GM19099 (cell line): ENCODE data around the gene TENM3.

Source experiments
- POLR2A ChIP-seq: IDR thresholded peaks from 3 replicates; pipeline ENCODE4 v1.6.1; 2011; ENCODE audit warnings: low read depth; ENCODE audit not compliant: insufficient read length; ENCODE audit errors: extremely low read depth

TENM3 gene

DNA sequence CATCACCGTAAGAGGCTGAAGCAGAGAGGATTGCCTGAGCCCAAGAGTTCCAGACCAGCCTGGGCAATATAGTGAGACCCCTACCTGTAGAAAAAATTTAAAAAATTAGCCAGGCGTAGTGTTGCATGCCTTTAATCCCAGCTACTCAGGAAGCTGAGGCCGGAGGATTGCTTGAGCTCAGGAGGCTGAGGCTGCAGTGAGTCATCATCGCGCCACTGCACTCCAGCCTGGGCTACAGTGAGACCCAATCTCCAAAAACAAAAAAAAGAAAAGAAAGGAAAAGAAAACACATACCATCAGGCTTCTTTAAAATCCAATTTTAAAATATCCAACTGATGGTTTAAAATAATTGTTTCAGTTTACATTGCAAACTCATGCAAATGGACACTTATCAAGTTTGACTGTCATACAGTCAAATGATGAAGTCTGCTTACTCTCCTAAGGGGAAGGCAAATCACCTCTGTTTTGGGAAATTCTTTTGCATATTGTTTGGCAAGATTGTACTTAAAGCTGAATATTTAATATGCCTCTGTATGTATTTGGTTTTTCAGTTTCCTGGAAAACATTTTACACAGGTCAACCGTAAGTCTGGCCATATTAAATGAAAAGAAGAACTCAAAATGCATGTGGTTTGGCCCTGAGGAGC lies 23.7 kb upstream of the TENM3 start:
- no peak for TF ChIP-seq POLR2A

- TF ChIP-seq POLR2A, result no peak
Measured at GRCh38 chr4:182221987-182222386, 21.2 kb upstream of the TENM3 start.

GRCh38 chr4:182222766-182223165 lies 20.4 kb upstream of the TENM3 start:
- no peak for TF ChIP-seq POLR2A

DNA sequence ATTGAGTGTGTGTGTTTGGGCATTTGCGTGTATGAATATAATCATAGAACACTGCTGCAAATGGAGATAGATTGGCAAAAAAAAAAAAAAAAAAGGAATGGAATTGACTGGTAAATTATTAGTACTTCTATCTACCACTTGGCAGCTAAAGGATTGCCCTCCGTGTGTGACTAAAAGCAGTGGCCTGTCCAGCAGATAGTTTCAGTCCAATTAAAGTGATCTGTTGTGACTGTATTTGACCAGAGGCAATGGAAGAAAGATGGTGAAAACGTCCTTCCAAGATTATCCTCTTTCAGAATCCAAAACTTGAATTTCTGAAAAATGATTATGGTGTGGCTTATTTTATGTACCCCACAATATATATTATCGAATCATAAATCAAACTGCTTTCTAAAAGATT lies 19.5 kb upstream of the TENM3 start:
- TF ChIP-seq POLR2A, result no peak

DNA sequence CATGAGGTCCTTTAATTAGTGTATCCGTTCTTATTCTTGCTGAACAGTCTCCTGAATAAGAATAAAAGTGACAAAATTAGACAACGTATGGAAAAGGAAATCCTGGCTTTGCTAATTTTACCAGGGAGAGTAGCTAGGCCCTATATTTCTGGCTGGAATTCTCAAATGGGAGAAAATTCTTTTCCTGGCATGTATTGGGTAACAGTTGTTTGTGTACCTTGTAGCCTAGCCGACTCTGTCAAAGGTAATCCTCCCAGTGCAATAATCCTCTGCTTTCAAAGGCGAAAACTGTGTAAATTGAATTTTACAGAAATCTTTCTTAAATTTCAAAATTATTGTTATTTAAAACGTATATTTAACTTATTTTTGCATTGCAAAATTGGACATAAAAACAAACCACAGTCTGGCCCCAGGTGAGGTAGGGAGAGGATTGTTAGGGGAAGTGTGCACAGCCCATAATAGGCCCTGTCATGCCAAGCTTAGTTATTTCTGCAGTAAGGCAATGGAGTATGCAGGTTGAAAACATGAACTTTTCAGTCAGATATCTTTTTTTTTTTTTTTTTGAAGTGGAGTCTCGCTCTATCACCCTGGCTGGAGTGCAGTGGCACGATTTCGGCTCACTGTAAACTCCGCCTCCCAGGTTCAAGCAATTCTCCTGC lies 18.9 kb upstream of the TENM3 start:
- no peak for TF ChIP-seq POLR2A

DNA sequence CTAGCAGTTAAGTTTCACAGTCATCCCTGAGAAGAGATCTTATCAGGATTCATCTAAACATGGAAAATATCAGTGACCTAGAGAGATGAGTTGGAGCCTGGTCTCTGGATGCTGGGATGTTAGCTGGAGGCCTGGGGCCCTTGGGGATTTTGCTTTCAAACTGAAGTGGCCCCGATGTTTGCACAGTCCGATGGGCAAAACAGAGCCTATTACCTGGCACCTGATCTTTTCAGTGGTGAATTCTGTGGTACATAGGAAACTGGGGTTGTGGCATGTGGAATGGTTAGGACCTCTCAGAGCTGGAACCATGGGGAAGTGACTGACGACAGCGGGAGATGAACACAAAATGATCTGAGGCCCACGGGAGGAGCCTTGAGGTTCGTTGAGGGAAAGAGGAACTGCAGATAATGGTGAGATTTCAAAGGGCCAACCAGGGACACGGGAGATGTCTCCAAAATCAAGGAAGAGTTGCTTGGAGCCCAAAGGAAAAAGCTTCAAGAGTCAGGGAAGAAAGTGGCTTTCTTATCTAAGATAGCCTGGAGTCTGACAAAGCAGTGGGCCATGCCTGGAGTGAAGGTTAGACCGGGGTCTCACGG lies 17.8 kb upstream of the TENM3 start:
- no peak for TF ChIP-seq POLR2A

DNA sequence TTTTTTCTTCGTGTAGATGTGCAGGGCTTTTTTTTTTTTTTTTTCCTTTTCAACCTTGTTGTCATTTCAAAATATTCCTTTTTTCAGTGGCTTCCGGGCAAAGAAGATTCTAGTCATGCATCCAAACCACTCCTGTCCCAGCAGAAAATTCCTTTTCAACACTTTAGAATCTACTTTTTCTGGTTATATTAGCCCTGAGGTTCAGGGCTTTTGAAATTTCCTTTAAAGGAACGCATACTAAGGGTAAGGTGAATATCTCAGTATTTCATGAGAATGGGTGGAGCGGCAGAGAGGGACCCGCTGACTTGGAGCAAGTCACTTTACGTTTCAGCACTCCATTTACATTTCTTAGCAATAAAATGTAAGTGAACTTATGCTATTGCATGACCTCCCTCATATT lies 15.6 kb upstream of the TENM3 start:
- TF ChIP-seq POLR2A, result no peak

GRCh38 chr4:182228991-182229577 lies 14.1 kb upstream of the TENM3 start:
- no peak for TF ChIP-seq POLR2A

DNA sequence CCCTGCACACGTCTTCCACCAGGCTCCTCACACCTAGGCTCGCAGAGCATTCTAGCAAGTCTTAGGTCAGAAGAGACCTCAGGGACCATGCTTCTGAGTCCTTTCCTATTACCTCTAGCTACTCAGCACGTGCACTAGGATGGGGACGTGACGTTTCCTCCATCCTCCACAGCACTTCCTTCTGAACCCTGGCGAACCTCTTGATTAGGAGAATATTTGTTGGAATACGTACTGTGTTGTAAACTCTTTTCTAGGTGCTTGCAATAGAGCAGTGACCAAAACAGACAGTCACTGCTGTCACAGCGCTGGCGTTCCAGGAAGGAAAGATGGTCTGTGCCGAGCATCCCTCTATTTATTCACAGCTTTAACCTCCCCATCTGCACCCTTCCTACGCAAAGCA lies 12.9 kb upstream of the TENM3 start:
- TF ChIP-seq POLR2A, result no peak

GRCh38 chr4:182231080-182231479 lies 12.1 kb upstream of the TENM3 start:
- TF ChIP-seq POLR2A, result no peak

- no peak for TF ChIP-seq POLR2A
Measured at GRCh38 chr4:182231496-182231895, 11.7 kb upstream of the TENM3 start.

GRCh38 chr4:182233310-182234090 lies 9.7 kb upstream of the TENM3 start:
- no peak for TF ChIP-seq POLR2A

DNA sequence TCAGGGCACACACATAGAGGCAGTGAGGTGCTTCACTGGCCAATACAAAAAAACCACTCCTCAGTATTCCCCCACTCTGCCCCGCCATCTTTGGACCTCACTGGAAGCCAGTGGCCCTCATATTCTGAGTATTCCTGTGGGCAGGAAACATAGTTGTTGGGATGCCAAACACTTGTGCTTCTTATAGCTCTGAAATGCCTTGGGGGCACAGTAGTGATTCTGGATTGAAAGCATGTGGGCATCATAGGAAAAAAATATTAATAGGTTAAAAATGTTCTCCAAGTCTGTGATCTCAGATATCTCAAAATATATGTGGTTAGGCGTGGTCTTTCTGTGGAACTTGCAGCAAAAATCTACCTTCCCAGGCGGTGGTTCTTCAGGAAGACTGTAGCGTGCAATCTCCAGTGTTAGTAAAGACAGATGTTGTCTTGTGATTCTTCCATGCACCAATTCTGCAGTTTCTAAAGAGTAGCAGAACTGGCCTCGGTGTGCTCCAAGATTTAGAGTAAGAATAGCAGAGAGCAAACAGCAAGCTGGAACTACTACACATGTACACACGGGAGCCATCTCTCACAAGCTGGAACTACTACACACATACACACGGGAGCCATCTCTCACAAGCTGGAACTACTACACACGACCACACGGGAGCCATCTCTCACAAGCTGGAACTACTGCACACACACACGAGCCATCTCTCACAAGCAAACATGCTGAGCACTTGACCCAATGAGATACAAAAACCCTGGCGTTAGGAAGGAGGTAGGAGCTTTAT lies 8.0 kb upstream of the TENM3 start:
- TF ChIP-seq POLR2A, result no peak

DNA sequence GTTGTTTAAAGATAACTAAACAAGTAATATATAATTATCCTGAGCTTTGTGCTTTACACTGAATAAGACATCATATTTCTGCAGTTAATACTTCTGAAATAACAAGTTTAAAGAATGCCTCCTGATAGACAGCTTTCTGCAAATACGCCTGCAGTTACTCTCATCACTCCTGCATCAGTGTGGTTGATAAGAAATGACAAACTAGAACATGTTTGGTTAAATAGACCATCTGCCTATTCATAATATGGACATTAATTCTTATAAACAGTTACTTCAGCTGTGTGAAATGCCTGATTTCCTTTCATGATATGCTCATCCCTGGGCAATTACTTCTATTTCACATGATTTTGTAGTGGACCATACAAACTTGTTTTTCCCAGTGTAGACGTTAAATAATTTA lies 7.0 kb upstream of the TENM3 start:
- no peak for TF ChIP-seq POLR2A
